ENCODE data around the gene AMPD1.

DNA sequence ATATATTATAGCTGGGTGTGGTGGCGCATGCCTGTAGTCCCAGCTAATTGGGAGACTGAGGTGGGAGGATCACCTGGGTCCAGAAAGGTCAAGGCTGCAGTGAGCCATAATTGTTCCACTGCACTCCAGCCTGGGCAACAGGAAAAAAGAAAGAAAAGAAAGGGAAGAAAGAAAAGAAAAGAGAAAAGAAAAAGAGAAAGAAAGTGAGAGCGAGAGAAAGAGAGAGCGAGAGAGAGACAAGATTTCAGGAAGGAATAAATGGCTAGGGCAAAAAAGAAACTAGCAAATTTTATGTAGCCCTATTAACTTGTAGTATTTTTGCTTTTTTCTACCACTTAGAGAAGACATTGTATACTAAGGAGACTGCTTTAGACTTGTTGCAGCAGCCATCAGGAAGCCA lies 15.0 kb upstream of the AMPD1 start:
- TF ChIP-seq, protein P1, sequence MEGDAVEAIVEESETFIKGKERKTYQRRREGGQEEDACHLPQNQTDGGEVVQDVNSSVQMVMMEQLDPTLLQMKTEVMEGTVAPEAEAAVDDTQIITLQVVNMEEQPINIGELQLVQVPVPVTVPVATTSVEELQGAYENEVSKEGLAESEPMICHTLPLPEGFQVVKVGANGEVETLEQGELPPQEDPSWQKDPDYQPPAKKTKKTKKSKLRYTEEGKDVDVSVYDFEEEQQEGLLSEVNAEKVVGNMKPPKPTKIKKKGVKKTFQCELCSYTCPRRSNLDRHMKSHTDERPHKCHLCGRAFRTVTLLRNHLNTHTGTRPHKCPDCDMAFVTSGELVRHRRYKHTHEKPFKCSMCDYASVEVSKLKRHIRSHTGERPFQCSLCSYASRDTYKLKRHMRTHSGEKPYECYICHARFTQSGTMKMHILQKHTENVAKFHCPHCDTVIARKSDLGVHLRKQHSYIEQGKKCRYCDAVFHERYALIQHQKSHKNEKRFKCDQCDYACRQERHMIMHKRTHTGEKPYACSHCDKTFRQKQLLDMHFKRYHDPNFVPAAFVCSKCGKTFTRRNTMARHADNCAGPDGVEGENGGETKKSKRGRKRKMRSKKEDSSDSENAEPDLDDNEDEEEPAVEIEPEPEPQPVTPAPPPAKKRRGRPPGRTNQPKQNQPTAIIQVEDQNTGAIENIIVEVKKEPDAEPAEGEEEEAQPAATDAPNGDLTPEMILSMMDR (IDR thresholded peaks at IDR 0.05): no peak
- no peak for TF ChIP-seq EP300 (IDR thresholded peaks at IDR 0.05)

Measured in ovary (tissue), 3 donors.